Keratinocyte (primary cell): ENCODE measurements around the gene FGF12.

Experiments used
- EZH2 ChIP-seq: IDR thresholded peaks from one replicate; pipeline ENCODE4 v1.6.1; 2012; ENCODE audit warnings: inconsistent platforms, mild to moderate bottlenecking, low read length, moderate library complexity
- TF ChIP-seq, protein P1 (sequence below), 3 experiments: IDR thresholded peaks in 1 of 3; conservative IDR thresholded peaks in 1 of 3; optimal IDR thresholded peaks in 1 of 3; 2 replicates in 2 of 3; 3 replicates in 1 of 3; pipeline versions ENCODE3 to v1.5.1; 2011; ENCODE audit warnings: low read length in 3 of 3, mild to moderate bottlenecking in 3 of 3, moderate library complexity in 2 of 3, control low read depth in 1 of 3, inconsistent platforms in 1 of 3; ENCODE audit not compliant: insufficient read depth in 2 of 3; ENCODE audit errors: extremely low read depth in 1 of 3

DNA sequence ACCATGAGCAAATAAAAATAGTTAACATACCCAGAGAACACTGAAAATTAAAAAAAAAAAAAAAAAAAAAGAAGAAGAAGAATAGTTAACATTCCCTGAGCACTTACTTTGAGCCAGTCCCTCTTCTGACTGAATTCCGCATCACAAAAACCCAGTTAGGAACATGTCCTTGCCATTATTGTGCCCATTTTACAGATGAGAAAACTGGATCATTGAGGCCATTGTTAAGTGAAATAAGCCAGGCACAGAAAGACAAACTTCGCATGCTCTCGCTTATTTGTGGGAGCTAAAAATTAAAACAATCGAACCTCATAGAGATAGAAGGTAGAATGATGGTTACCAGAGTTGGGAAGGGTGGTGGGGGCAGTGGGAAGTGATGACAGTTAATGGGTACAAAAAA lies 119.5 kb downstream of the FGF12 start:
- TF ChIP-seq, protein P1, sequence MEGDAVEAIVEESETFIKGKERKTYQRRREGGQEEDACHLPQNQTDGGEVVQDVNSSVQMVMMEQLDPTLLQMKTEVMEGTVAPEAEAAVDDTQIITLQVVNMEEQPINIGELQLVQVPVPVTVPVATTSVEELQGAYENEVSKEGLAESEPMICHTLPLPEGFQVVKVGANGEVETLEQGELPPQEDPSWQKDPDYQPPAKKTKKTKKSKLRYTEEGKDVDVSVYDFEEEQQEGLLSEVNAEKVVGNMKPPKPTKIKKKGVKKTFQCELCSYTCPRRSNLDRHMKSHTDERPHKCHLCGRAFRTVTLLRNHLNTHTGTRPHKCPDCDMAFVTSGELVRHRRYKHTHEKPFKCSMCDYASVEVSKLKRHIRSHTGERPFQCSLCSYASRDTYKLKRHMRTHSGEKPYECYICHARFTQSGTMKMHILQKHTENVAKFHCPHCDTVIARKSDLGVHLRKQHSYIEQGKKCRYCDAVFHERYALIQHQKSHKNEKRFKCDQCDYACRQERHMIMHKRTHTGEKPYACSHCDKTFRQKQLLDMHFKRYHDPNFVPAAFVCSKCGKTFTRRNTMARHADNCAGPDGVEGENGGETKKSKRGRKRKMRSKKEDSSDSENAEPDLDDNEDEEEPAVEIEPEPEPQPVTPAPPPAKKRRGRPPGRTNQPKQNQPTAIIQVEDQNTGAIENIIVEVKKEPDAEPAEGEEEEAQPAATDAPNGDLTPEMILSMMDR (optimal IDR thresholded peaks at IDR 0.05 in 1 of 3, IDR thresholded peaks at IDR 0.05 in 1 of 3, conservative IDR thresholded peaks at IDR 0.05 in 1 of 3; ENCODE audit: extremely low read depth in 1 of 3, insufficient read depth in 2 of 3, low read length in 3 of 3) = no peak
- TF ChIP-seq EZH2 = no peak
